GM11168 (cell line): Measurements from ENCODE around the gene COL1A2.

Experiments used
- in situ Hi-C: fragments of 300-500 bp; cut with MboI; formaldehyde crosslinking; loops from one replicate; pipeline ENCODE4 v1.12.0; 2022; ENCODE audit warnings: low sequenced_read_pairs; ENCODE audit not compliant: unreplicated experiment

The COL1A2 gene

GRCh38 chr7:94380264-94380663 is 14.4 kb upstream of the COL1A2 start:
- in situ Hi-C loops = loop anchor here (25.0 kb wide), 2 partner anchors 293 to 468 kb away; partner anchors contain the start of genes GNG11 and GNGT1

- in situ Hi-C loops = loop anchor here (25.0 kb wide), 2 partner anchors 295 to 470 kb away; partner anchors contain the start of genes GNG11 and GNGT1
Measured at GRCh38 chr7:94382132-94382531, 12.6 kb upstream of the COL1A2 start.

GRCh38 chr7:94382746-94383145 is 11.9 kb upstream of the COL1A2 start:
- in situ Hi-C loops = loop anchor here (25.0 kb wide), 2 partner anchors 295 to 470 kb away; partner anchors contain the start of genes GNG11 and GNGT1

- in situ Hi-C loops = loop anchor here (25.0 kb wide), 2 partner anchors 297 to 472 kb away; partner anchors contain the start of genes GNG11 and GNGT1
Measured at GRCh38 chr7:94384315-94384714, 10.4 kb upstream of the COL1A2 start.

- in situ Hi-C loops = loop anchor here (25.0 kb wide), 2 partner anchors 299 to 474 kb away; partner anchors contain the start of genes GNG11 and GNGT1
Measured at GRCh38 chr7:94386416-94386815, 8.3 kb upstream of the COL1A2 start.

GRCh38 chr7:94388540-94388939 is 6.2 kb upstream of the COL1A2 start:
- in situ Hi-C loops = loop anchor here (25.0 kb wide), 2 partner anchors 301 to 476 kb away; partner anchors contain the start of genes GNG11 and GNGT1

GRCh38 chr7:94389381-94389780 is 5.3 kb upstream of the COL1A2 start:
- in situ Hi-C loops = loop anchor here (25.0 kb wide), 2 partner anchors 302 to 477 kb away; partner anchors contain the start of genes GNG11 and GNGT1

GRCh38 chr7:94391726-94392392 is 2.8 kb upstream of the COL1A2 start:
- in situ Hi-C loops = loop anchor here (25.0 kb wide), 2 partner anchors 305 to 480 kb away; partner anchors contain the start of genes GNG11 and GNGT1

GRCh38 chr7:94392393-94392786 is 2.3 kb upstream of the COL1A2 start:
- in situ Hi-C loops = loop anchor here (25.0 kb wide), 2 partner anchors 305 to 480 kb away; partner anchors contain the start of genes GNG11 and GNGT1

- in situ Hi-C loops = loop anchor here (25.0 kb wide), 2 partner anchors 306 to 481 kb away; partner anchors contain the start of genes GNG11 and GNGT1
Measured at GRCh38 chr7:94393246-94394108, 1.2 kb upstream of the COL1A2 start.

- in situ Hi-C loops = loop anchor here (25.0 kb wide), 2 partner anchors 307 to 482 kb away; partner anchors contain the start of genes GNG11 and GNGT1
Measured at GRCh38 chr7:94394109-94394436, 622 bp upstream of the COL1A2 start.

- in situ Hi-C loops = loop anchor here (25.0 kb wide), 2 partner anchors 308 to 483 kb away; partner anchors contain the start of genes GNG11 and GNGT1
Measured at GRCh38 chr7:94395141-94396036, 694 bp downstream of the COL1A2 start.

- in situ Hi-C loops = loop anchor here (25.0 kb wide), 2 partner anchors 309 to 484 kb away; partner anchors contain the start of genes GNG11 and GNGT1
Measured at GRCh38 chr7:94396037-94396431, 1.3 kb downstream of the COL1A2 start.

GRCh38 chr7:94396596-94396995 is 1.9 kb downstream of the COL1A2 start:
- in situ Hi-C loops = loop anchor here (25.0 kb wide), 2 partner anchors 309 to 484 kb away; partner anchors contain the start of genes GNG11 and GNGT1

- in situ Hi-C loops = loop anchor here (25.0 kb wide), 2 partner anchors 310 to 485 kb away; partner anchors contain the start of genes GNG11 and GNGT1
Measured at GRCh38 chr7:94397722-94398121, 3.0 kb downstream of the COL1A2 start.

GRCh38 chr7:94398841-94399240 is 4.1 kb downstream of the COL1A2 start:
- in situ Hi-C loops = loop anchor here (25.0 kb wide), 2 partner anchors 312 to 487 kb away; partner anchors contain the start of genes GNG11 and GNGT1

- in situ Hi-C loops = no loop called here
Measured at GRCh38 chr7:94400022-94400421, 5.3 kb downstream of the COL1A2 start.

- in situ Hi-C loops = no loop called here
Measured at GRCh38 chr7:94400643-94401427, 6.1 kb downstream of the COL1A2 start.
